Stimulated activated CD4-positive, alpha-beta T cell treated with anti-CD3 and anti-CD28 coated beads, TNF-alpha, amount 100 ng/mL, for 24 hours (primary cell): ENCODE measurements around the gene EHD4.

Experiments
- DNase-seq, 3 experiments: peaks; one replicate each; pipeline ENCODE4 v3.0.0-alpha.2; 2020; ENCODE audit warnings: low read depth in 3 of 3

EHD4 gene

DNA sequence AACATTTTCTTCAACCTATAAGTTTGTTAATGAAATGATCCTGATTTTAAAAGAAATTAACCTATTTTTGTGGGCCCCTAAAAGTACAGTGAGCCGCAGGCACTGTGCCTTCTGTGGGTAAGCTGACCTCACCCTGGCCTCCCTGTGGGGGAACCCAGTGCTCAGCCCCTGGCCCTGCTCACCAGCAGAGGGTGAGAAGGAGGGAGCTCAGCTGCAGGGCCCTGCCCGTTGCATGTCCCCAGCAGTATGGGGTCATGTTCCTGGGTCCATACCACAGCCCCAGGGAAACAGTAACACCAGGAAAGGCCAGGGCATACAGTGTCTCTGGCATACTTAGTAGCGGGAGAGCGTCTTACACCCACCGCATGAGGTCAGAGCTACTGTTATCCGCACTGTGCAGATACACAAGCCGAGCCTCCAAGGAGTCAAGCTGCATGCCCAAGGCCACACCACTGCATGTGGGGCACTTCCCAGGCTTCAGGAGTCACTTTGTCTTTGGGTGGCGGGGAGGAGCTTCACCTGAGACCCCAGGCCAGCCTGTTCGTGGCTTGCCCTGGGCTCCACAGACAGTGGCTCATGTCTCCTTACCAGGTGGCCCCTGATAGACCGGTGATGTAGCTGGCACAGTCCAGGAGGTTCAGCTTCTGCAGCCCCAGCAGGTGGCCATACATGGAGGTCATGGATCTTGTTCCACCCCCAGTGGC is 22.6 kb upstream of the EHD4 start:
- no peak for DNase-seq

DNA sequence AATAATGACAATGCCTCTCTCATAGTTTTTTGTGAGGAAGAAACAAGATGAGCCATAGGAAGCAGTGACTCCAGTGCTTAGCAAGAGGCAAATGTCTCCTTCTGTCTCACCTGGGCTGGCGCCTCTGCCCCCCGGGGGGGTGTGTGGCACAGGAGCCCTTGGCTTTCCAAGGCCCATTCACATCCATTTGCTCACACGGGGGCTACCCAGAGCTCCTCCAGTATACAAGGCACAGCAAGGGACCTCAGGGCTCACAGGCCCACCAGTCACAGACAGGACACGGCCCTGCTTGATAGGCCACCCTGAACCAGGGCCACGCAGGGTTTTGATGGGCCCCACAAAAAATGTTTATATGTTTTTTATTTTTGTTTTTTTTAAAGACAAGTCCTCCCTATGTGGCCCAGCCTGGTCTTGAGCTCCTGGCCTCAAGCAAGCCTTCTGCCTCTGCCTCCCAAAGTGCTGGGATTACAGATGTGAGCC is 21.9 kb upstream of the EHD4 start:
- no peak for DNase-seq

DNA sequence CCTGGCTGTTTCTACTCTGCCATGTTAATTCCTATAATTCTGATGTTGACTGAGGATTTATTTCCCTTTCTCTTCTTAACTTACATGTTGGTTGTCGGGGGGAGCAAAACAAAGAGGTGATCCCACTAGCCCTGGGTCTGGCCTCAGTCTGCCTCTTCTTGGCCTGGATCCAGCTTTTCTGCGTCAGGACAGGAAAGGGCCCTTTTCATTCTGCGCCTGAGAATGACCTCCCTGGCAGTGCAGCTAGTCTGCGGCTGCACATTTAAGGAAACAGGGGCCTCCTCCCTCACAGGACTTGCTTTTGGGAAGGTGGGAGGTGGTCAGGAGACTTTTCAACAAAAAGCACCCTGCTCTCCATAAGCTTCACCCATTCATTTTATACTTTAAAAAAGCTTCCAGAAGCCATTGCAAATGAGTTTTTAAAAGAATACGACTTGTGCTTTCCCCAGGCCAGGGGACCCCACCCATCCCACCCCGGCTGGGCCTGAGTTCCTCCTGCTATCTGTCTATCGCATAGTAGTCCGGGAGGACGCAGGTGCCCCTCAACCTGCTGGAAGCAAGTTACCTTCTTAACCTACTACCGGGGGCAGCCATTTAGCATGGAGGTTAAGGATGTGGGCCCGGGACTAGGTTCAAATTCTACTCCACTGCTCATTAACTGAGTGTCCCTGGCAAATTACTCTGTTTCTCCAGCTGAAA is 21.3 kb upstream of the EHD4 start:
- no peak for DNase-seq

DNA sequence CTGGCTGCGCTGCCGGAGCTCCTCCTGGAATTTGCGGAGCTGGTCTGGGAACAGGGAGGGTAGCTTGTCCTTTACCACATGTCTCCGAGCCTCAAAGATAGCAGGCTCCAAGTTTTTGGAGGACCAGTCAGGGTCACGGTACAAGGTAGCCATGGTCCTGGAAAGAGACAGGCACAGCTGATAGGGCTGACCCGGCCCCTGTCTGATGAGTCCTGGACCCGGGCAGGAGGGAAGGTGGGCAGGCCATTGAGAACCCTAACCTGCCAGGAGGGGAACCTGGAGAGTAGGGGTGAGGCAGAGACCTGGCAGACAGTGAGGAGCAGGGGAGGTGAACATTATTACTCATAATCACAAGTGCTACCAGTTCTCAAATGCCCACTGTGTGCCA is 20.4 kb upstream of the EHD4 start:
- no peak for DNase-seq

DNA sequence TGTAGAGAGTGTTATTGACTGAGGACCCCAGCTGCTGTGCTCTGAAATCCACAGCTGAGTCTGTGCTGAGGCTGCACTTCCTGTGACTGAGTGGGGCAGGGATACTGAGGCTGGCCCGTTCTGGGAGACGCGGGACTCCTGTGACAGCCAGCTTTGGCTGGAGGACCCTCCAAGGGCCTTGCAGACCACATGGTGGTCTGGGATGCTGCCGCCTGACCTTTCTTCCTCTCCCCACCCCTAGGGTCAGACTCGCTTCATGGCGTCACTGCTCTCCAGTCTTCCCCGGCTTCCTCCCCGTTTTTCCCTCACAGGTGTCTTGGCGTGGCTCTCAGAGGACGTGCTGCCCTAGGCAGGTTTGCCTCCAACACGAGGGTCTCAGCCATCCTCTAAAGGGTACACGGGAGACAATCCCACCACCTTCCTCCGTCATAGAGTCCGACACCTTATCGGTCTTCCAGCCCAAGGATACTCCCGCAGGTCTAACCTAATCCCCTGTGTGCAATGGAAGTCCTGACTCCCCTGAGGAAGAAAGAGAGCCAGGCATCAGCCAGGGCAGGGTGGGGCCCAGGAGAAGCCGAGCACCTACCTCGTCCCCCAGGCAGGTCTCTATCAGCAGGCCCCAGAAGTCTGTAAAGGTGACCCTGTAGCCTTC is 19.9 kb upstream of the EHD4 start:
- no peak for DNase-seq

DNA sequence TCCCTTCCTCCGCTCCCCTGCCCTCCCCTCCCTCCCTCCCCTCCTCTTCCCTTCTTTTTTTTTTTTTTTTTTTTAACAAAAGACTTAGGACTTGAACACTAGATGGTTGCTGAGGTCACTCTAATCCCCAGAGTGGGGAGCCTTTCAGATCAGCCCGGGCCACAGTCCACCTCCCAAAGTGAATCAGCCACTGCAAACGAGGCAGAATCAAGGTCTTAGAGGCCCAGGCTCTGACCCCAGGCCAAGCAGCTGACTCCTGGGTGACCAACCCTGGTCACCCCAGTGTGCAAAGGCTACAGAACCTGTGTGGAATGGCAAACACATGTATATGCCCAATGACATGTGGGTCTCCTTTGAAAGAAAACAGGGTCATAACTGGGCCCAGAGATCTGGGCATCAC is 18.3 kb upstream of the EHD4 start:
- DNase-seq = no peak

DNA sequence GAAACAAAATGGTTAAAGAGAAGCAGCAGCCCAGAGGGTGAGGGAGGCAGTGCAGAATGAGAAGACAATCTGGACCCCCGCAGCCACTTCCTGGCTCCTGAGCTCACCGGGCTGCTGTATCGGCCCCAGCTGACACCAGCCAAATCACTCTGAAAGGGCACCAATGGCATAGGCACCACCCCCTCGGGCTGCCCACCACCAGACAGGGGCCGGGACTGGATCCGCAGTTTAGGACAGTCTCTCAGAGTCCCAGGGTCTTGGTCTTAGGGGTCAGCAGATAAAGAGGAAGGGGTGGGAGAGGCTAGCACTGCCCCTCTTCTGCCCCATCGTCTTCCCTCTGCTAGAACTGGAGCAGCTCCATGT is 17.9 kb upstream of the EHD4 start:
- DNase-seq = no peak

DNA sequence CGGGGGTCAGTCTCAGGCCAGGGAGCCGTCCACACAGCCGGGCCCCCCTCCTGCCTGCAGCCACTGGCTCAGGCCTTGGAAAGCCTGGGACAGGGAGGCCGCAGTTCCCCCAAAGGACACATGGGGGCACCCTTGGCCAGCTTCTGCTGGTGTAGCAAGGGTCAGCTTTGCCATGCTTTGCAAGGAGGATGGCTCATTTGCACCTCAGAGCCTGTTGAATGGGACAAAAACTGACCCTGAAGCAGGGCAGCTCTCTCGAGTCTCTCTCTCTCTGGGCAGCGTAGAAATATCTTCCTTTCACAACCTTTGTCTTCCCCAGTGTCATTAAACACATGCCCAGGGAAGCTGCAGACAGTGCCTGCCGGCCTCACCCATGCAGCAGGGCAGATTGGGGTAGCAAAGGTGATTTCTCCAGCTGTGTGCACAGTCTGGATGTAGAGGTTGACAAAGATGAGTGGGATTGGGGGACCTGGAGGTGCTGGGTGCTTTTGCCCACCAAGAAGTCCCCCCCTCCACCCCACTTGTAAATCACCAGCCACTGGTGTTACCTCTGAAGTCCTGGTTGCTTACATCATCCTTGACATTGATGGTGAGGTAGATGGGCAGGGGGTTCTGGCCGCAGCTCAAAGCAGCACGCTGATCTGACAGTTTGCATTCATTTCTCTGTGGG is 17.4 kb upstream of the EHD4 start:
- peak; percentile 75 to 86 (median 82) for DNase-seq

DNA sequence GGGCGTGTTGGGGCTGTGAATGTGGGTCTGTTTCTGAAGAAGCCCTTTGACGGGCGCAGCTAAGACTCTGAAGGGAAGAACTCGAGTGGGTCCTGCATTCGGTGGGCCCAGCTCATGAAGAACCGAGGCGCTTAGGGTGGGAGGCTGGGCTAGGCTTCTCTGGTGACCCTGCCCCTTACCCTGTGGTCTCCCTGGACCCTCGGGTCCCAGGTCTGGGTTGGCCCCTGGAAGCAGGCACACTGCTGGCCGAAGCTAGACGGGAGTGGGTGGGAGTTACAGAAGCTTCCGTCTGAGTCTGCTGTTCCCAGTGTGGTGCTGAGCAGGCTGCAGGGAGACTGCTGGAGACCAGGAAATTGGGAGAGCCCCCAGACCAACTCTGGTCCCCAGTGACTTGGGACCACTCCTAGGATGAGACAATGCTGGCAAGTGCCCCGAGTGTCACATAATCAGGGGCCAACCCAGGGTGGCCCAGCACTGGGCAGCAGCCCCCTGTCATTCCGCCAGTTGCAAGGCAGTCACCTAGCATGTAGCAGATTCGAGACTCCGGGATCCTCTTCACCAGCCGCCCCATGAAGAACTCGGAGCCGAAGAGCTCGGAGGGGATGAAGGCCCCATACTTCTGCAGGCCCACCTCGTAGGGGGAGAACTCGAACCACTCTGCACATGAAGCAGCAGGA is 16.7 kb upstream of the EHD4 start:
- no peak for DNase-seq

DNA sequence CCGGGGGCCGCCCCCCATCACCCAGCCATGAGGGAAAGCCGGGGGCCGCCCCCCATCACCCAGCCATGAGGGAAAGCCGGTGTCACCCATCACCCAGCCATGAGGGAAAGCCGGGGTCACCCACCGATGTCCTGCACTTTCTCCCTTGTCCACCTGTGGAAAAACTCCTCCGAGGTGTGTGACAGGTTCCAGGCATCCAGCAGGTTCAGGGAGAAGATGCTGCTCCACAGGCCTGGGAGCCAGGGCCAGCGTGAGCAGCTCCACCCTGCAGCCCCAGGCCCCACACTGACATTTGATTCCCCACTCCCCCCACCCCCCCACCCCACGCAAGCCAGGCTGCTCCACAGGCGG is 15.5 kb upstream of the EHD4 start:
- no peak for DNase-seq

DNA sequence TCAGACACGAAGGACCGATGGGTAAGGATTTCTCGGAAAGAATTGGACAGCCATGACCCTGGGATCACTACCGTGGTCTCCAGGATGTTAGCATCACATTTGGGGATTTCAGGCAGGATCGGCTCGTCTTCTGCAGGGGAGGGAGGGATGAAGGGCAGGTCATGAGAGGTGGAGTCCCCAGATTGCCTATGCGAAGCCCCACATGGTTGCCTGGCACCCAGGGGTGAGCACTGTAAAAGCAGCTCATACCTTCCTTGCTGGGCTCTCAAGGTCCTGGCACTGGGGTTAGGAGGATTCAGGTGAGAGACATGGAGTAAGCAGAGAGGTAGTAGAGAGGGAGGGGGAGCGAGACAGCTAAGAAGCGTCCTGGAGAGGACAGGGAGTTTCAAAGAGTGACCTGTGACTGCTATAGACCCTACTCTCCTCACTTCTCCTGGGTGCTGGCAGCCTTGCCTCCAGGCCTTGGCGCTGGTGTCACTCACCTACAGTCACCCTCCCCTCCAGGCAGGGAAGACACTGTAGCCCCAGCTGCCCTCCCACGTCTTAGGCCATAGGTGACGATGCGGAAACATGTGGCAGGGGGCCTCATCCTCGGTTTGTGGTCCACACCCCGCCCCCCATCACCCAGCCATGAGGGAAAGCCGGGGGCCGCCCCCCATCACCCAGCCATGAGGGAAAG is 15.0 kb upstream of the EHD4 start:
- no peak for DNase-seq

DNA sequence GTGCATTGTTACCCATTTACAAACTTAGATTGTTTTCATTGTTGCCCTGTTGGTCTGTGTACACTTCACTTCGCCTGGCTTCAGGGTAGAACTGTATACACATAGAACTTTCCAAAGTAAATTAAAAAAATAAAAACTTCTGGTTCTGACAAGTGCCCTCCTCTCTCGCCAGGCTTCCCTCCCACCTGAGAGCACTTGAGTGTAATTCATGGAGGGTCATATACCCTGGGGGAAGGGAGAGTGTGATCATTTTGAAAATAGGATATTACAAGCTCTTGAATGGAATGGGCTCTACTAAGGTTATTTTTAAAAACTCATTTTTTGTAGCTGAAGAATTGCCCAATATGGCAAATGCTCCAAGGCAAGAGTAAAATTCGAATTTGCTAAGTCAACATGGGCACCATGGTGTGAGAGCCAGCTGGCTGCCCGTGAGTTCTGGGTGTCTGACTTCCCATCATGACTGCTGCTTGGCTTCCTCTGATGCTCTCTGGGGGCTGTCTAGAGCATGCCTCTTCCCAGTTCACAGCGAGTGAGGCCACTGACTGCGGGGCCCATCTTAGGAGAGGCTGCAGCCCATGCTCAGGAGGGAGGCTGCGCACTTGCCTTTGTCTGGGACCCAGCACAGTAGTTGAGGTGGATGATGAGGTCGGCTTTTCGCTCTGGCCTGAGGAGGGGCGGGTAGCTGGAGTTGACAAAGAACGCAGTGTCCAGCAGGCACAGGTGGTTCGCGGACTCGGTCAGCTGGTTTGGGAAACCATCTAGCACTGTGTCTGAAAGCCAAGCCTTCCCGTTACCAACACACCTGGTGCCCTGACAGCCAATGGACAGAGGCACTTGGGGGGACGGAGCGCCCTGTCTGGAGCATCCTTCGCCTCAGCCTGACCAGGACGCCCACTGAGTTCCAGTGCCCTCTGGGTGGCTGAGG is 13.1 kb upstream of the EHD4 start:
- no peak for DNase-seq

DNA sequence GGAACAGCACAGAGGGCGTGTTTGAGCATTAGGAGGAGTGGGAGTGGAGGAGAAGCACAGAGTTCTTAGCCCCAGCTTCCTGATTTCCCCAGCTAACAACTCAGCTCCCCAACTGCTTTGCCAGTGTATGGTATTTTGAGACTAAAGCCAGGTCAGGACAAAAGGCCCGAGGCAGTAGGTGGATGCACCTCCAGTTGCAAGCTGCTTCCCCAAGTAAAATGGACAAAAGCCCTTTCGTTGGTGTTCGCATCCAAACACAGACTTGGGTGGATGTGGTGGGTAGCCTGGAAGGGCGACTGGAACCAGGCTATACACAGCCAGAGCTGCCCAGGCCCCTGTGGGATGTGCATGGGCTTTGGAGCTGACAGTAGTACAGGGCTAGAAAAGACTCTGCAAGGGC is 12.3 kb upstream of the EHD4 start:
- DNase-seq = no peak

DNA sequence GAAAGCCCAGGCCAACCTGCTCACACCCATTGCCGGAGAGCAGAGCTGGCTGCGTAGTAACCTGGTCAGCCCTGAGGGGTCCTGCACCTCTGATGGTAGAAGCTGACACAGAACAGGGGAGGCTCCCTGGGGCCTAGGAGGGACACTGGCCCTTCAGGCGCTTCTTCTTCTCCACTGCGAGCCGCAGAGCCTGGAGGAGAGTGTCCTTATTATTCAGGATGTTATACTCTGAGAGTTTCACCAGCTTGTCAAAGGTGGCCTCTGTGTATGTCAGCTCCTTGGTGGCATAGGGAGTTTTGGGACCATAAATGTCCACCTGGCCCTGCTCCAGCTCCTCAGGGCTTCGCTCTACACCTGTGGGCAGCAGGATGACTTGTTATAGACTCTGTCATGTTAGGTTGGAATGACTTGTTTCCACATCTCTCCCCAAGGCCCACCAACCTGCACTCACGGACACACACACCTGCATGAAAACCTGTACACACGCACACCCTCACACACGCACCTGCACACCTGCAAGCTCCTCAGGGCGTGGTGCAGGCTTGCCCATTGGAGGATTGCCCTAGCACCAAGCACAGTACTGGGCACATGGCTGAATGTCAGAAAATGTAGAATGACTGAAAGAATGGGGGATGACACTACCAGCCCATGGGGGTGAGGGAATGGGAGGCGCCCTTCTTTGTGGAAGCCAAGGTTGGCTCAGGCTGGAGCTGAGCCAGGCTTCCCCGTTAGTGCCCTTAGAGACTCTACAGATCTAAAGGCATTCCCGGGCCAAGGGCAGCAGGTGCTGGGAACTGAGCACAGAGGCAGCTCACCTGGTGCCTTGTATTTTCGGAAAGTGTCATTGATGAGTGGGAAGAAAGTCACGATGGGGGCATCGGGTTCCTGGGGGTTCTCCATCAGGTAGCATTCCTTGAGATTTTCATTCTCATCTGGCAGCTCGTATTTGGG is 11.5 kb upstream of the EHD4 start:
- DNase-seq = no peak

DNA sequence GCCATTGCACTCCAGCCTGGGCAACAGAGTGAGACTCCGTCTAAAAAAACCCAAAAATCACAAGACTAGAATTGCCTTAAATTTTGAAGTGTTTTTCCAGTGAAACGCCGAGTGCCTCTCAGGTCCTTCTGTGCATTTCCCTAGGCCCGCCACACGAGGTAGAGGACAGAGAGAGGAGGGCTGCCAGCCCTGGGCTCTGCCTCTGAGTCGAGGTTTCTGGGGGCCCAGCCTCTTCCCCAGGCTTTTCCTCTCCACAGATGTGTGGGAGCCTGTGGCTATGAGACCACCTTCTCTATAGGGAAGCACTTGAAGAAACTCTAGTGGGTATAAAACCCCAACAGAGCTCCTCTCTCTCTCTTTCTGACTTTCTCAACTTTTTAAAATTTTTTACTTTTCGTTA is 10.9 kb upstream of the EHD4 start:
- DNase-seq = no peak

DNA sequence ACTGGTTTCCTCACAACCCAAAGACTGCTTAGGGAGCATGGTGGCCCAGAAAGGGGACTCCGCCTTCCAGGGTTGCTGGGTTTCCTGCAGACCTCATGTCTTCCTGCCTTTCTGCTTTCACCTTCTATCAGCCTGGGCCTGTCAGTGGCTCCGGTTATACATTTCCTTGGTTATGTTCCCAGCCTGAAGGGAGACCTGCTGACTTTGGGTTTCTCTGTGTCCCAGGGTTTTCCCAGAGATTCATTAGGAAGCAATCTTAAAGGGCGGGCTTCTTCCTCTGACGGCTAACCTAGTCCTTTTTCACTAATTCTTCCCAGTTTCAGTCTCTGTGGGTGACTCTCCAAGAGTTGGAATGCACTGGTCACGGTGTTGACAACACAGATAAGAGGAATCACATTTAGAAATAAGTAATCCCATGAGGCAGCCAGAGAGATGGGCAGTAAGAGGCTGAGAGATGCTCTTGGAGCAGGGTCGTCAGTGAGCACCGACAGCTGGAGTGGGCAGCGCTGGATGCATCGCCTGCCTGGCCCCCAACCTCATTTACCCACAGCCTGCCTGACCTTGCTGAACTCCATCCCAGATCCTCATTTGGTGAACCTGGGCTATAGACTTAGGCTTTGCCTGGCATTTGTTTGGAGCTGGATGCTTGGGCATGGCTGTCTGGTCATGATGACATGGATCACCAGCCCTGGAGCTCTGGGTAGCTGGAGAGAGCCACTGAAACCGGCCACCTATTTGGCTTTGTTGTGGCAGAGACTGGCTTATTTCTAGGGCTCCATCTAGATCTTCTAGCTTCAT is 10.0 kb upstream of the EHD4 start:
- no peak for DNase-seq

DNA sequence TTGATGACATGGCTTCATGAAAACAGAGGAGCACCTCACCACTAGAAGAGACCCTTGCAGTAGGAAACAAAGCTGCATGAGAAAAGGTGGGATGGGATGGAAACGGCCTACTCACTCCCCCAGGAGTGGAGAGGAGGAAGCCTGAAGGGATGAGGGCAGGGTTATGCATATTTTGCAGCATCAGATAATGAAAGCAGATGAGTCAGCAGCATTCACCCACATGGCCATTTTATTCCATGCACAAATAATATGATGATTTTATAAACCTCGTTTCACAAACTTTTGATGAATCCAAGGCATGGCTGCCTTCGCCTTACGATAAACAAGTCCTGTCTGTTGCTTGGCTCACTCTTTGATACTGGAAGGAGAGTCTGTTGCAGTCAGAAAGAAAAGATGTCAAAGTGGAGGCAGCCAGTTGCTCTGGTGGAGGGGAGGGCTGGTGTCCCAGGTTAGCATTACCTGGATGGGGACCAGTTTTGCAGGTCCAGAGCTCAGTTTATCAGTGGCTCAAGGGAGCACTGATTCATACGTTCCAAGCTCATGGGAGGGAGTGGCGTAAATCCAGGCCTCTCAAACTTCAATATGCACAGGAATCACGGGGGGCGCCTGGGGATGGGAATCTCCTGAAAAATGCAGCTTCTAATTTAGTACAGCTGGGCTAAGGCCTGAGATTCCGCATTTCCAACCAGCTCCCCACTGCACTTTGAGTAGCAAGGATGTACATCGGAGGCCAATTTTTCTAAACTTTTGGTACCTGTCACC is 9.2 kb upstream of the EHD4 start:
- no peak for DNase-seq
